ENCODE data around the gene C1orf198.

Gene C1orf198

DNA sequence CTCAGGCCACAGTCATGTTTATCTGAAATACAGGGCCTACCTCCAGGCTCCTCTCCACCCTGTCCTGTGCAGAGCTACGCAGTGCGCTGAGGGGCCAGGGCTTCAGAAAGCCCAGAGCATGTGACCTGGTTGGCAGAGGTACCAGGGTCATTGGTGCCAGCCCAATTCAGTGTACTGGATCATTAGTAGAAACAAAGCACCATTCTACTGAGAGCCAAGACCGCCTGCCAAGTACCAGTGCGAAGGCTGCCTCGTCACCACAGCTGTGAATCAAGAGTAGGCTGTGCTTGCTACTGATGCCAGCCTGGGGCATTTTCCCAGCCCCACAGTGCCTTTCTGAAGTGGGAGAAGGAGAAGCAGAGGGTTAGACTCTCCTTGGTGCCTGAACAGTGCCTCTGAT, 61.3 kb downstream of the C1orf198 start:
- DNase-seq = peak; percentile 22 to 72

DNA sequence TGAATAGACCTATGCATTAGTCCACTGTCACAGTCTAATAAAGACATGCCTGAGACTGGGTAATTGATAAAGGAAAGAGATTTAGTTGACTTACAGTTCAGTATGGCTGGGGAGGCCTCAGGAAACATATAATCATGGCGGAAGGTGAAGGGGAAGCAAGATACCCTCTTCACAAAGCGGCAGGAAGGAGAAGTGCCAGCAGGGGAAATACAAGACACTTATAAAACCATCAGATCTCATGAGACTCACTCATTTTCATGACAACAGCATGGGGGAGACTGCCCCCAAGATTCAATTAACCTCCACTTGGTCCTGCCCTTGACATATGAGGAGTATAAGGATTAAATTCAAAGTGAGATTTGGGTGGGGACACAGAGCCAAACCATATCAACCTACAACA, 61.8 kb downstream of the C1orf198 start:
- no peak for DNase-seq

DNA sequence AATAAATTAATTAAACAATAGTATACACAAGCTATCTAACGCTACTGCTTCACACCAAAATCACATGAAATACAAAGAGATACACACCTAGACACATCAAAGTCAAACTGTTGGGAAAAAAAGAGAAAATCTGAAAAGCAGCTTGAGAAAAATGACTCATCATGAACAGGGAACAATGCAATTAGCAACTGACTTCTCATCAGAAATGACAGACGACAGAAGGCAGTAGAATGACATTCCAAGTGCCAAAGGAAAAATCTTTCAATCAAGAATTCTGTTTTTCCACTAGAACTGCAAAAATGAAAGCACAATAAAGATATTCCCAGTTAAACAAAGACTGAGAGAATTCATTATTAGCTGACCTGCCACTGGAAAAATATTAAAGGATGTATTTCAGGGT, 63.9 kb downstream of the C1orf198 start:
- DNase-seq = no peak

DNA sequence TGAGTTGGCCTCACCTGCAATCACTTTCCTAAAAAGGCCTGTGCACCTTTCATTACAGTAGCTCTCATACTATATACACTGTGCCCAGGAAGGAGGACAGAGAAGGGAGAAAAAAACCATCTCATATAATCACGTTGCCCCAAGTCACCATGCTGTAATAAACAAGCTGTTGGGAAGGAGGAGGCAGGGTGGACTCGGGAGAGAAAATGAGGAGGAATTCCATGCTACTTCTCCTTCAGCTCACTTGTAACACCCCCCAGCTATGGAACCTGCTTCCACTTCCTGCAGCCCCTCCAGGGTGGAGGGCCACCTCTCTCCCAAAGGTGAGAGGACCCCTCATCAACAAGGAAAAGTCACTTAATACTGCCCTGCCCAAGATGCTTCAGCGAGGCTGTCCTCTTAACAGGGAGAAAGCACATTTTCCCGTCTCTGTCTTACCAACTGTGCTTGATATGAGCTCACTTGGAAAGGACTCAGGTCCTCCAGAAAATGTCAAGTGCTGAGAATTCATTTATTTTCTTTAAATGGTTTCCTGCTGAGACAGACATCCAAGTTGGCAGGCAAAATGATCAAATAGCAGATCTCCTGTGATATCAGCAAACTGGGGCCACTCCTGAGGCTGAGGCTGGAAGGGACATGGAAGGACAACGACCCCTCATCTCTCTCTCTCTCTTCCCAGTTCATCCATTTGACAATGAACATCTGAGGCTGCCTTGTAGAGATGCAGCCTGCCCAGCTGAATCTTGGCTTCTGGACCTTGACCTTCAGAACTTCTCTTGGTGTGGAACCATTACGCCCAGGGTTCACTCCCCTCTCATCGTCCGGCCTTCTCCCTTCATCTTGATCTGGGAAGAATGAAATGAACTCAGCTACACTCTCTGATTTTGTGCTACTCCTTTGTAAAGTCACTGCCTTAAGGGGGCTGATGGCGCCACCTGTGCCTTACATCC, 67.2 kb downstream of the C1orf198 start:
- no peak for DNase-seq

DNA sequence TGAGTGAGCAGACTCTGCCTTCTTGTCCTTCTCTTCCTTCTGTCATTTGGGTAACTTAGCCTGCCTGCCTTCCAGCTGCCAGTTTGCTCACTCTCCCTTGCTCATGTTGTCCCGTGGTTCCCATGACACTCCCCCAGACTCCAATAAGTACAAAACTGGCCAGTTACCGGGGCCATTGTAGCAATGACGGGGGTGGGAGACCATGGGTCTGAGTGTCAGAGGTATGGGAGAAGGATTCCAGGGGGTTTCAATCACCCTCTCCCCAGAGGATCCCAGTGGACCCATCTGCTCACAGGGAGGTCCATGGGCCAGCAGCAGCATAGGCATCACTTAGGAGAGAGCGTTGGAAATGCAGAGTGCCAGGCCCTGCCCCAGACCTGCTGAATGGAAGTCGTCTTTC, 69.8 kb downstream of the C1orf198 start:
- no peak for DNase-seq

DNA sequence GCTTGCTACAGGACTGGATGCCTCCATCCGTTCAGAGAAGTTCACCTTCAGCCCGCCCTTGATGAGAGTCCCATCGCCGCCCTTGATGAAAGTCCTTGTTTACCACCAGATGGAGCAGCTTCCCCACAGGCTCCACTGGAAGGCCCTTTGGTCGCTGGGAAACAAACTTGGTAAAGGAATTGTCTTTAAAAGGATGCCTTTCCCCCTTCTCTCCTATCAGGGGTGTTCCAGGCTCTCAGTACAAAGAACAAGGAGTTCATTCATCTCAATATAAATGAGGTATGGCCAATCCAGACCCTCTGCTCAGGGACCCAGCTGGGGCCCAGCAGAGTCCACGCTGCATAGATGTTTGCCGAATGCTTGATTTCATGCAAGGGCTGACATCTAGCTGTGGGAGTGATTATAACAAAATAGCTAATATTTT, 70.4 kb downstream of the C1orf198 start:
- DNase-seq = peak in 1 of 2 experiments; percentile 72

DNA sequence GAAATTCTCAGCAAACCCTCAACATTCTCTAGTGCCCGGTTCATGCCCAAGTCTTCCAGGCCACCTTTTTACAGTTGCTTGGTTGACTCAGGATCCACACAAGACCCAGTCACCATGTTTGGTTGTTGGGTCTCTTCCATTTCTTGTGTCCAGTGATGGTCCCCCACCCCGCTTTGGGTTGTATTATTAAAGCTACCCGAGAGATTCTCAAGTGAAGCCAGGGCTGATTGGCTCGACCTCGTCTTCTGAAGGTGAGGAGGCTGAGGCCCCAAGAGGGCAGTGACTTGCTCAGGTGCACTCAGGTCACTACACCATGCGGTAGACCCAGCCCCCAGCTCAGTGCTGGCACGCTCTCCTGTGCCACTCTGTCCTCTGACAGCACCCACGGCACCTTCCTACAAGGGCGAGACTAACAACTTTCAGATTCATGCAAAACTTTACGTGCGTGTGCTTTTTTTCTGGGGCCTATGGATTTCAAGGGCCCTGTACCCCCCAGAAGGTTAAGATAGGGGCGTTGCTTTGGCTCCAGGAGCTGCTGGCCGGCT, 70.9 kb downstream of the C1orf198 start:
- DNase-seq = no peak

DNA sequence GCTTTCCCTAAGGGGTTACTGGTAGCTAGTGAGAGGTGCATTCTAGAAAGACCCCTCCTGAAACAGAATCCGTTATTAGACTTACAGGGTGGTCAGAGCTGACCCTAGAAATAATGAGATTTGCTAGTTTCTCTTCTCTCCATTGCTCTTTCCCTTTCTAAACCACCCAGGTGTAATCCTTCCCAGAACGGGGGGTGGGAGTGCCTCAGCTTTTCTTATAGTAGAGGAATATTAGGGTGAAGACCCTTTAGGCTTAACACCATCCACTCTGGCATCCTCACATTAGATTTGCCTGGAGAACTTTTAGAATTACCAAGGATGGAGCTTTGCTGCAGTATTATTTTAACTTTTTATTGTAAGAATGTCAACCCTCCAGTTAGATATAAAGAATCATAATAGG, 71.7 kb downstream of the C1orf198 start:
- no peak for DNase-seq

DNA sequence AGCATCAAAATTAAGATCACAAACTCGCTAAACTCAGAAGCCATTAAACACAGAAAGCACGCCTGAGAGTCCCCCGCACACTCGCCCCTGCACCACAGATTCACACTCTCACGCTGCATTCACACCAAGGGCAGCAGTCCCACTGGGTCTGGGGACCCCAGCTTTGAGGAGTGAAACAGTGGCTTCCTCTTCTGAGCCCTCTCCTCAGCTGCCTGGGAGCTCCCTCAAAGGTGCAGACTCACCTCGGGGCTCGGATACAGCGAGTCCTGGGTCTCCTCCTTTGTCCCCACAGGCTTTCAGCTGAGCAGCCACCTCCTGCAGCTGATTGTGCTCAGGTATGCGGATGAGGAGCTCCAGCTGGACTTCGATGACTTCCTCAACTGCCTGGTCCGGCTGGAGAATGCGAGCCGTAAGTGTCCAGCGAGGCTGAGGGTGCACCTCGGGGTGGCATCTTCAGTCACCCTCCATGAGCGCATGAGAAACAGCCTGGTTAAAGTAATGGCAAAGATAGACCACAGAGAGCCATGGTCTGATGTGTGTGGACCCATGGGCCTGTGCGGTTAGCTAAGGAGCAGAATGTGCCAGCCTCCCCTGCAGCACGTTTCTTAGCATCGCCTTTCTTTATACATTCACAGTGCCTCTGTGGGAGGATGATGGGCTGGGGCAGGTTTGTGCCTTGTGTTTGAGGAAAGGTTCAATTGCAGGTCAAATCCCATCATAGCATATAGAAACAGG, 73.3 kb downstream of the C1orf198 start:
- DNase-seq = no peak

DNA sequence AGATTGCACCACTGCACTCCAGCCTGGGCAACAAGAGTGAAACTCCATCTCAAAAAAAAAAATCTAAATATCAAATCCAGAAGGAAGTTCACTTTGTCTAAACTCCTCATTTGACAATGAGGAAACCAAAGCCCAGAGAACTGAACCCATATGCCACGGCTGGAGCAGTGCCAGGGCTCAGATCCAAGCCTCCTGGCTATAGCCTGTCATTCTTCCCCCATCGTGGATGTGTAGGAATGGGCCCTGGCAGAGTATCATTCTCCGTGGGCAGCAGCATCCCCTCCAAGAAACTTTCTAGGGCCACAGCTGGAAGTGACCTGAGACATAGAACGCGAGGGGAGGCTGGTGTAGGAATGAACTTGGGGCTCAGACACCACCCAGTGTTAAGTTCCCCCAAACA, 73.9 kb downstream of the C1orf198 start:
- DNase-seq = peak in 1 of 2 experiments; percentile 83

DNA sequence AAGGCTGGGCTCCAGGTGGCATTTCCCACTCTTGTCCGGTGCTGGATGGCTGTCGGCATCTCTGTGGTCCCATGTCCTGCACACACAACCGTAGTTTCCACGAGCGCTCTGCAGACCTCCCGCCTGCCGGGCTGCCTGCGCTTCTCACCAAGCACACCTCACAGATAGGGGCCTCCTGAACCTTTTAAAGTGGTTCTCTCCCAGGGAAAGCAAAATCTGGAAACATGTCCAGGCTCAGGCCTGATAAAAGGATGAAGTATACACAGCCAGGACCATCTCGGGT, 74.9 kb downstream of the C1orf198 start:
- DNase-seq = no peak

DNA sequence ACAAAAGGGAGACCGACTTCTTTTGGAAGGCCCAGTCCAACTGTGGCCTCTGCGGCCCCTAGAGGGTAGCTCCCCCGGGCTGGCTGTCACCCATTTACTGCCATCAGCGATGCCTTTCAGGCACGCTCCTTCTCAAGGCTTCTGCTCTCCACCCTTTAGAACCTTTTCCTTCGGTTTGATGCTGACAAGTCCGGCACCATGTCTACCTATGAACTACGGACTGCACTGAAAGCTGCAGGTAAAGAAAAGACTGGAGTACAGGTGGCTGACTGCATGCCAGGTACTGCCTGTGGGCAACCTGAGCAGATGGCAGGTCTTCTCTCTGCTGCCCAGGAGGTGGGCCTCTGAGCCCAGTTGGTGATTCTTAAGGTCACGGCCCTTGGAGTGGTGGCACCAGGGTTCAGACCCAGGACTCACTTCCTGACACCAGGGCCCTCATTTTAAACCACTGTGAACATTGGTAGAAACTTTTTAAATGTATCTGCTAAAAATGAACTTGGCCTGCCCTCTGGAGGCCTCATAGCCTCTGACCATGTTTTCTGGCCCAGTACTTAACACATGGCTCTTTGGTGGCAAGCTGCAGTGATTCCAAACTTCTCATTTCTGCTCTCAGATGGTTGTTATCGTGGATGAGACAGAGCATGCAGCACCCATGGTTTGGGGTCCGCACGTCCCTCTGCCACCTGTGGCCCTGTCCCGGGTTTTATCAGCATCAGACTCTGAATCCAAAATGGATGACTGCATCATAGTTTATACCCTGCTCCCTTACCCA, 75.4 kb downstream of the C1orf198 start:
- DNase-seq = no peak

DNA sequence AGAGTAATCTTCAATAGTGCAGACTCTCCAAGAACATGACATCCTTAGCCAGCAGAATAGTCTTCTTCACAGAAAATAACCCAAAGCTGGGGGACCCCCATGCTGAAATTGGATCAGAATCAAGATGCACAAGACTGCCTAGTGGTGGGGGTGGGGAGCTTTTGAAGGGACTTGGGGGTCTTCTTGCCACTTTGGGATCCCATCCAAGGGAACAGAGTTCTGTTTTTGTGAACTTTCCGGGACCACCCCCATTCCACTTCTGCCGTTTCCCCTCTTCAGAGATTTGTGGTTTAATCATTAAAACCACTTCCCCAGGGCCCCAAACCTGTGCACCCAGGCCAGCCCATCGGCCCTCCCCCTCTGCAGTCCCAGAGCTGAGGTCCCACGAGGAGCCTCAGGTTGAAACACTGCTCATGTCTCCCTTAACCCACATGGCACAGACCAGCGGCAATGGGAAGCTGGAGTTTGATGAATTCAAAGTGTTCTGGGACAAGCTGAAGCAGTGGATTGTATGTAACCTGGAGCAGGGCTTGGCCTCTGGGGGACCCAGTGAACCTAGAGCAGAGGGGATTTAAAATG, 76.2 kb downstream of the C1orf198 start:
- DNase-seq = no peak

DNA sequence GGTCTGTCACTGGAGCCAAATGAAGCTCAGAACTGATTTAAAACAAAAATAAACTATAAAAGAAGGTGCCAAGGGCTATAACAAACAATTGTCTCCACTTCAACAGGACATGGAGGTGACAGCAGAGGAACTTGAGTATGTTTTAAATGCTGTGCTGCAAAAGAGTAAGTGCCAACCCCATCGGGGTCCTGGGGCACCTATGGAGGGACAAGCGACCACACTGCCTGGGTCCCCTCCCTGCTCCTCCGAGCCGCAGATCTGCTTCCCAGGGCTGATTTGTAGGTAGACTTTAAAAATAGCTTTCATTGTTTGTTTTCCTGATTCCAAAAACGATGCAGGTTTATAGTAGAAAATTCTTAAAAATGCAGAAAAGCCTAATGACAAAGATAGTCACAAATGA, 78.3 kb downstream of the C1orf198 start:
- no peak for DNase-seq

DNA sequence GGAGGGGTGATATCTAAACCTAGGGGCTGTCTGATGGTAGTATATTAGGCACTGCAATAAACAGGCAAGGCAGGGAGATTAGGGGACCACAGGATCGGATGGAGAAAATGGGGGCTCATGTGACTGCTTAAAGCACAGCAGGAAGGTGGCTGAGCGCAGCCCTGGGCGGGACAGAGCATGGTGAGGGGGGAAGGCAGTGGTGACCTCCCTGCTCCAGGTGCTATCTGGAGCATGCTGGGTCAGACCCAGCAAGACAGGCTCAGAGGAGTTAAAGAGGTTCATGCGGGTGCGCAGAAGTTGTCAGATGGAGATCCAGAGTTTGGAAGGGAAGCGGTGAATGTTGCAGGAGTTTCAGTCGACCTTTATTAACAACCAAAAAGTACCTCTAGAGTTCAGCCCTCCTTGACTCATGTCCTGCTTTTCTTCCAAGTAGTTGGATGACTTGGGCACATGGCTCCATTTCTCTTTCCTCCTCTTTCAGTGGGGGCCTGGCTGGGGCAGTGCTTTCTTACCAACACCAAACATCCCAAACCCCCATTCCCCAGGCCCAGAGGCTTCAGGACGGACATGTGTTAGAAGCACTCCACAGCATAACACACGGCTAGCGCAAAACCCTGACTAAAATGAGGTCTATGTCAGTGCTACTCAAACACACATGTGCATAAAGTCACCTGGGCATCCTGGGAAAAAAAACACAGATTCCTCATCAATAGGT, 79.6 kb downstream of the C1orf198 start:
- no peak for DNase-seq

DNA sequence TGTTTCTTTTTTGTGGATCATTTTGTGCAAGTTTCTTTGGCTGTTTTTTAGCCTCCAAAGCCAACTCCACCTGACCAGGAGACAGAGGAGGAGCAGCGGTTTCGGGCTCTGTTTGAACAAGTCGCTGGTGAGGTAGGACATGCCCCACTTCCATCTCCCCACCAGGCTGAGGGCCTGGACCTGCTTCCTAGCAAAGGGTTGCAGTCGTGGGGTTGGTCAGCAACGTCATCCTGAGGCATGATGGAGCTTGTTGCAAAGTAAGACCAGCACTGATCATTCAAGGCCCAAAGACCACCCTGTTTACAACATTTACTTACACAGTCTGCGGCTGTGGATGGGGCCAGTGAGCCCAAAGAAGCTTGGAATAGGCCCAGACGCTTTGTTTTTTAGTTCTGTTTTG, 80.8 kb downstream of the C1orf198 start:
- DNase-seq = no peak

Measured in NCI-H446 (cell line).